GM19372 (cell line): ENCODE measurements around the gene SPG11.
"Not testable (repeated sequence)": the region's sequence is repeated elsewhere in the genome, so short reads cannot be mapped to it uniquely, and the experiment has no call there.

Experiments used
- ATAC-seq: cut with Tn5 transposase; IDR thresholded peaks from one replicate; pipeline ENCODE4 v1.9.1; 2021; ENCODE audit warnings: mild to moderate bottlenecking, low read depth, moderate library complexity; ENCODE audit not compliant: unreplicated experiment

The SPG11 gene

GRCh38 chr15:44565387-44566154 is 97.9 kb downstream of the SPG11 start:
- ATAC-seq, result no peak

- ATAC-seq, result not testable (repeated sequence)
Observed at GRCh38 chr15:44560926-44561325, 102.5 kb downstream of the SPG11 start.

GRCh38 chr15:44554934-44555723 is 108.3 kb downstream of the SPG11 start:
- ATAC-seq, result no peak

GRCh38 chr15:44550734-44551133 is 112.7 kb downstream of the SPG11 start:
- ATAC-seq, result no peak

- no peak for ATAC-seq
Observed at GRCh38 chr15:44550256-44550655, 113.2 kb downstream of the SPG11 start.

- not testable (repeated sequence) for ATAC-seq
Observed at GRCh38 chr15:44549152-44549551, 114.3 kb downstream of the SPG11 start.

GRCh38 chr15:44545913-44546802 is 117.3 kb downstream of the SPG11 start:
- no peak for ATAC-seq

GRCh38 chr15:44544745-44545144 is 118.7 kb downstream of the SPG11 start:
- ATAC-seq, result not testable (repeated sequence)

GRCh38 chr15:44542596-44542995 is 120.9 kb downstream of the SPG11 start:
- no peak for ATAC-seq

GRCh38 chr15:44541282-44541958 is 122.0 kb downstream of the SPG11 start:
- ATAC-seq, result no peak

- ATAC-seq, result no peak
Observed at GRCh38 chr15:44537735-44538240, 125.7 kb downstream of the SPG11 start.

- peak; percentile 80 for ATAC-seq
Observed at GRCh38 chr15:44536962-44537734, 126.3 kb downstream of the SPG11 start, which contains the start of gene EIF3J. Gene EIF3J, plus strand, starts transcription at chr15:44537147. Its CDS starts 48 bp downstream, at chr15:44537195.

GRCh38 chr15:44536302-44536961 is 127.0 kb downstream of the SPG11 start:
- peak; percentile 63 for ATAC-seq

- ATAC-seq, result no peak
Observed at GRCh38 chr15:44535523-44536301, 127.8 kb downstream of the SPG11 start.

GRCh38 chr15:44535092-44535491 is 128.4 kb downstream of the SPG11 start:
- ATAC-seq, result no peak

GRCh38 chr15:44532689-44533088 is 130.8 kb downstream of the SPG11 start:
- ATAC-seq, result no peak

- ATAC-seq, result not testable (repeated sequence)
Observed at GRCh38 chr15:44532275-44532674, 131.2 kb downstream of the SPG11 start.

- no peak for ATAC-seq
Observed at GRCh38 chr15:44530653-44531052, 132.8 kb downstream of the SPG11 start.
